Natural killer cell (primary cell): ENCODE data around the gene MAP1S. TPM values are rescaled to one million over a fixed set of nuclear protein-coding genes. Genes with fewer than 3 reads are reported as not detected.

Experiments used
- ATAC-seq, 3 donors: fragments of 150-1000 bp in 2 of 3; fragments of 200-7000 bp in 1 of 3; cut with Tn5 transposase; 1 replicate in 1 of 3; 2 replicates in 2 of 3; pipeline ENCODE4 v1.10.0; 2021; ENCODE audit warnings: mild to moderate bottlenecking in 2 of 3, moderate library complexity in 2 of 3
- DNase-seq, 2 donors: peaks; one replicate each; pipeline versions ENCODE4 v3.0.0 to v3.0.0-alpha.2; 2013 to 2021; ENCODE audit warnings: mixed read lengths in 1 of 2
- H3K27ac ChIP-seq: one replicate; pipeline ENCODE4 v1.5.1; 2013; ENCODE audit warnings: mild to moderate bottlenecking, low read length
- H3K27me3 ChIP-seq: one replicate; pipeline ENCODE4 v1.6.1; 2013; ENCODE audit warnings: low read length; ENCODE audit not compliant: control insufficient read depth, insufficient read depth
- H3K36me3 ChIP-seq: one replicate; pipeline ENCODE4 v1.6.1; 2013; ENCODE audit warnings: low read length; ENCODE audit not compliant: control insufficient read depth, insufficient read depth
- H3K4me1 ChIP-seq: one replicate; pipeline ENCODE4 v1.6.1; 2013; ENCODE audit warnings: low read length; ENCODE audit not compliant: control insufficient read depth, insufficient read depth
- H3K4me3 ChIP-seq: one replicate; pipeline ENCODE4 v1.5.1; 2013; ENCODE audit warnings: low read length
- H3K9me3 ChIP-seq: one replicate; pipeline ENCODE4 v1.6.1; 2013; ENCODE audit warnings: low read length; ENCODE audit not compliant: control insufficient read depth, insufficient read depth
- H3K27ac Mint-ChIP-seq, 2 donors: one replicate each; pipeline ENCODE4 v1.8.0; 2022; ENCODE audit warnings: mild to moderate bottlenecking in 2 of 2, mixed read lengths in 2 of 2, moderate library complexity in 1 of 2
- H3K27me3 Mint-ChIP-seq, 2 donors: one replicate each; pipeline ENCODE4 v1.8.0; 2022; ENCODE audit warnings: low read depth in 2 of 2, mixed read lengths in 2 of 2
- H3K36me3 Mint-ChIP-seq: one replicate; pipeline ENCODE4 v1.8.0; 2022; ENCODE audit warnings: mixed read lengths
- H3K4me1 Mint-ChIP-seq, 2 donors: one replicate each; pipeline ENCODE4 v1.8.0; 2022; ENCODE audit warnings: mixed read lengths in 2 of 2
- H3K4me3 Mint-ChIP-seq: one replicate; pipeline ENCODE4 v1.8.0; 2022; ENCODE audit warnings: mild to moderate bottlenecking, moderate library complexity, mixed read lengths
- H3K9me3 Mint-ChIP-seq, 2 donors: one replicate each; pipeline ENCODE4 v1.8.0; 2022; ENCODE audit warnings: mixed read lengths in 2 of 2
- CTCF ChIP-seq: fragments of 200-600 bp; IDR thresholded peaks from one replicate; pipeline ENCODE4 v1.8.0; 2022; ENCODE audit warnings: antibody characterized with exemption
- WGBS: methylation state at CpG from one replicate; pipeline ENCODE4 v1.1.7; 2013; ENCODE audit warnings: missing lambda C conversion rate; ENCODE audit not compliant: insufficient coverage; 5-methylcytosine and 5-hydroxymethylcytosine counted together
- intact Hi-C: fragments of 100-400 bp; cut with micrococcal nuclease; formaldehyde crosslinking; loops from one replicate; pipeline ENCODE4 v1.14.2; 2022
- total RNA-seq, 4 donors: library from RNA; stranded (reverse); fragments of 120-200 nt in 1 of 4; gene quantifications; one replicate each; pipeline versions ENCODE4 v1.2.3 to v1.2.4, GENCODE V29; 2013 to 2022

The MAP1S gene
- total RNA-seq, 3 donors from 2014 or later (not counting 1 experiment from before 2014, with no cell fraction given): 41.0 to 59.4 (median 45.8) TPM

GRCh38 chr19:17679526-17680229 is 39.6 kb upstream of the MAP1S start:
- no peak for DNase-seq
- Mint-ChIP-seq H3K4me1 (peaks cover 22 to 28% of the 10 kb centered on the region in 2 donors), H3K27me3 (peaks cover 19 to 41% of the 10 kb centered on the region in 2 donors), H3K27ac (peak overlapping the region; percentile 25 to 89), H3K9me3 (no peaks in the 10 kb centered on the region), H3K4me3 (peak overlapping the region; percentile 83), H3K36me3 (no peaks in the 10 kb centered on the region)
- peak overlapping the region; percentile 17 for H3K4me3 ChIP-seq
- peaks cover 14% of the 10 kb centered on the region for H3K4me1 ChIP-seq
- TF ChIP-seq CTCF: no peak
- intact Hi-C loops: no loop called here
- 11% methylated on average over 14 of the region's 14 CpGs for WGBS
- peaks cover 10% of the 10 kb centered on the region for H3K27me3 ChIP-seq
- no peaks in the 10 kb centered on the region for H3K36me3 ChIP-seq
- no peak for ATAC-seq
- H3K27ac ChIP-seq: peak overlapping the region; percentile 20
- no peaks in the 10 kb centered on the region for H3K9me3 ChIP-seq

- H3K27me3 ChIP-seq: peaks cover 12% of the 10 kb centered on the region
- no peaks in the 10 kb centered on the region for H3K36me3 Mint-ChIP-seq
- H3K4me1 ChIP-seq: peaks cover 14% of the 10 kb centered on the region
- peak overlapping the region; percentile 83 for H3K4me3 Mint-ChIP-seq
- DNase-seq (peak; percentile 67 to 80), ATAC-seq (peak; percentile 93 to 96 (median 95))
- H3K9me3 ChIP-seq: no peaks in the 10 kb centered on the region
- peak overlapping the region in 1 of 2 donors; percentile 89 for H3K27ac Mint-ChIP-seq
- H3K27ac ChIP-seq: no peak overlapping the region
- 4% methylated on average over 37 of the region's 38 CpGs for WGBS
- H3K27me3 Mint-ChIP-seq: peaks cover 21 to 42% of the 10 kb centered on the region in 2 donors
- no peaks in the 10 kb centered on the region for H3K9me3 Mint-ChIP-seq
- no peaks in the 10 kb centered on the region for H3K36me3 ChIP-seq
- TF ChIP-seq CTCF: no peak
- H3K4me1 Mint-ChIP-seq: peaks cover 22 to 28% of the 10 kb centered on the region in 2 donors
- intact Hi-C loops: no loop called here
- peak overlapping the region; percentile 17 for H3K4me3 ChIP-seq
These were observed 39.0 kb upstream of the MAP1S start for GRCh38 chr19:17680230-17680722.

GRCh38 chr19:17681505-17682125 is 37.7 kb upstream of the MAP1S start:
- no peak for TF ChIP-seq CTCF
- Histone ChIP-seq H3K27ac (no peak overlapping the region), H3K4me3 (no peak overlapping the region), H3K36me3 (no peaks in the 10 kb centered on the region), H3K9me3 (no peaks in the 10 kb centered on the region), H3K4me1 (peaks cover 20% of the 10 kb centered on the region), H3K27me3 (peaks cover 22% of the 10 kb centered on the region)
- H3K4me3 Mint-ChIP-seq: no peak overlapping the region
- H3K27me3 Mint-ChIP-seq: peaks cover 12 to 45% of the 10 kb centered on the region in 2 donors
- H3K27ac Mint-ChIP-seq: no peak overlapping the region
- no peaks in the 10 kb centered on the region for H3K36me3 Mint-ChIP-seq
- no peaks in the 10 kb centered on the region for H3K9me3 Mint-ChIP-seq
- ATAC-seq (no peak), DNase-seq (peak; percentile 53 to 62)
- 56% methylated on average over 25 of the region's 25 CpGs for WGBS
- H3K4me1 Mint-ChIP-seq: peaks cover 22 to 38% of the 10 kb centered on the region in 2 donors
- intact Hi-C loops: no loop called here
